ENCODE results near the gene UBAC1. TPM values are rescaled to one million over a fixed set of nuclear protein-coding genes. Genes with fewer than 3 reads are reported as not detected.
A peak's percentile ranks its signal among the peaks of the same experiment; 100 is the strongest.

UBAC1 gene
- total RNA-seq, 4 donors from 2014 or later, result 218 to 263 (median 248) TPM

GRCh38 chr9:135979547-135980166, 18.5 kb upstream of the UBAC1 start:
- H3K27ac ChIP-seq, result peak overlapping the region; percentile 67 to 91 (median 77)
- in situ Hi-C loops (cut with MboI; ENCODE audit: low sequenced_read_pairs in 4 of 4) (no loop called here), intact Hi-C loops (cut with DNase I; ENCODE audit: low total_unique reads) (no loop called here)
- ATAC-seq, result peak; percentile 34 to 43
- peak overlapping the region in 3 of 4 donors; percentile 19 to 32 (median 23) for H3K4me3 ChIP-seq
- no peaks in the 10 kb centered on the region for H3K27me3 ChIP-seq
- no peak for DNase-seq
- H3K9me3 ChIP-seq, result no peaks in the 10 kb centered on the region
- TF ChIP-seq, protein P1, sequence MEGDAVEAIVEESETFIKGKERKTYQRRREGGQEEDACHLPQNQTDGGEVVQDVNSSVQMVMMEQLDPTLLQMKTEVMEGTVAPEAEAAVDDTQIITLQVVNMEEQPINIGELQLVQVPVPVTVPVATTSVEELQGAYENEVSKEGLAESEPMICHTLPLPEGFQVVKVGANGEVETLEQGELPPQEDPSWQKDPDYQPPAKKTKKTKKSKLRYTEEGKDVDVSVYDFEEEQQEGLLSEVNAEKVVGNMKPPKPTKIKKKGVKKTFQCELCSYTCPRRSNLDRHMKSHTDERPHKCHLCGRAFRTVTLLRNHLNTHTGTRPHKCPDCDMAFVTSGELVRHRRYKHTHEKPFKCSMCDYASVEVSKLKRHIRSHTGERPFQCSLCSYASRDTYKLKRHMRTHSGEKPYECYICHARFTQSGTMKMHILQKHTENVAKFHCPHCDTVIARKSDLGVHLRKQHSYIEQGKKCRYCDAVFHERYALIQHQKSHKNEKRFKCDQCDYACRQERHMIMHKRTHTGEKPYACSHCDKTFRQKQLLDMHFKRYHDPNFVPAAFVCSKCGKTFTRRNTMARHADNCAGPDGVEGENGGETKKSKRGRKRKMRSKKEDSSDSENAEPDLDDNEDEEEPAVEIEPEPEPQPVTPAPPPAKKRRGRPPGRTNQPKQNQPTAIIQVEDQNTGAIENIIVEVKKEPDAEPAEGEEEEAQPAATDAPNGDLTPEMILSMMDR (IDR thresholded peaks at IDR 0.05 in 4 of 5, conservative IDR thresholded peaks at IDR 0.05 in 1 of 5), result no peak
- TF ChIP-seq POLR2A (IDR thresholded peaks at IDR 0.05), result no peak
- no peaks in the 10 kb centered on the region for H3K36me3 ChIP-seq
- peaks cover 27 to 28% of the 10 kb centered on the region in 2 donors for H3K4me1 ChIP-seq

- H3K27ac ChIP-seq, result peak overlapping the region; percentile 67 to 91 (median 77)
- no peaks in the 10 kb centered on the region for H3K36me3 ChIP-seq
- no peaks in the 10 kb centered on the region for H3K27me3 ChIP-seq
- peak overlapping the region; percentile 2 to 32 (median 21) for H3K4me3 ChIP-seq
- no peaks in the 10 kb centered on the region for H3K9me3 ChIP-seq
- TF ChIP-seq POLR2A (IDR thresholded peaks at IDR 0.05), result peak in 1 of 2 donors; percentile 26
- TF ChIP-seq, protein P1 (IDR thresholded peaks at IDR 0.05 in 4 of 5, conservative IDR thresholded peaks at IDR 0.05 in 1 of 5), result no peak
- H3K4me1 ChIP-seq, result peaks cover 27 to 28% of the 10 kb centered on the region in 2 donors
- intact Hi-C loops (cut with DNase I; ENCODE audit: low total_unique reads), result no loop called here
- in situ Hi-C loops (cut with MboI; ENCODE audit: low sequenced_read_pairs in 4 of 4), result no loop called here
- DNase-seq, result peak; percentile 41 to 77
- peak; percentile 69 to 72 for ATAC-seq
Observed at GRCh38 chr9:135978642-135979546, 17.7 kb upstream of the UBAC1 start.

GRCh38 chr9:135976944-135977343, 15.8 kb upstream of the UBAC1 start:
- Histone ChIP-seq H3K4me1 (peaks cover 27 to 28% of the 10 kb centered on the region in 2 donors), H3K36me3 (no peaks in the 10 kb centered on the region), H3K4me3 (no peak overlapping the region), H3K9me3 (no peaks in the 10 kb centered on the region), H3K27me3 (no peaks in the 10 kb centered on the region), H3K27ac (no peak overlapping the region)
- TF ChIP-seq, protein P1 (IDR thresholded peaks at IDR 0.05 in 4 of 5, conservative IDR thresholded peaks at IDR 0.05 in 1 of 5), result no peak
- TF ChIP-seq POLR2A (IDR thresholded peaks at IDR 0.05), result no peak
- DNase-seq, result no peak
- intact Hi-C loops (cut with DNase I; ENCODE audit: low total_unique reads) (no loop called here), in situ Hi-C loops (cut with MboI; ENCODE audit: low sequenced_read_pairs in 4 of 4) (no loop called here)
- no peak for ATAC-seq

DNA sequence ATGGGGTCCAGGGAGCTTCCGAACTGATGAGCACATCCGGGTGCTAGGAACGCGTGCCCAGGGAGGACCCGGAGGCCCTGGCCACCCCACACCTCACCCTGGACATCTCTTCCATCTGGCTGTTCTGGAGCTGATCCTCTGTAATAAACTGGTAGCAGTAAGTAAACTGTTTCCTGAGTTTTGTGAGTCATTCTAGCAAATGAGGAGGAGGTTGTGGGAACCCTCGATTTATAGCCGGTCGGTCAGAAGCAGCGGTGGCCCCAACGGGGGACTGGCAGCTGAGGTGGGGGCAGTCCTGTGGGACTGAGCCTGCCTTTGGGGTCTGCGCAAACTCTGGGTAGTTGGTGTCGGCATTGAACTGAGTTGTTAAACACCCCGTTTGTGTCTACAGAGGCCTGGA, 15.4 kb upstream of the UBAC1 start:
- in situ Hi-C loops (cut with MboI; ENCODE audit: low sequenced_read_pairs in 4 of 4) (no loop called here), intact Hi-C loops (cut with DNase I; ENCODE audit: low total_unique reads) (no loop called here)
- no peak for ATAC-seq
- no peak overlapping the region for H3K27ac ChIP-seq
- TF ChIP-seq POLR2A (IDR thresholded peaks at IDR 0.05), result no peak
- TF ChIP-seq, protein P1 (IDR thresholded peaks at IDR 0.05 in 4 of 5, conservative IDR thresholded peaks at IDR 0.05 in 1 of 5), result no peak
- H3K27me3 ChIP-seq, result no peaks in the 10 kb centered on the region
- no peak for DNase-seq
- H3K4me3 ChIP-seq, result no peak overlapping the region
- H3K36me3 ChIP-seq, result no peaks in the 10 kb centered on the region
- H3K9me3 ChIP-seq, result no peaks in the 10 kb centered on the region
- peaks cover 27 to 28% of the 10 kb centered on the region in 2 donors for H3K4me1 ChIP-seq

Data from gastrocnemius medialis (tissue), 4 donors.